IPS-15b (cell line): ENCODE data around the gene ARHGAP26.

Experiments
- H3K27me3 ChIP-seq: one replicate; pipeline ENCODE4 v1.6.1; 2013; ENCODE audit warnings: low read length; ENCODE audit not compliant: control insufficient read depth, insufficient read depth
- H3K36me3 ChIP-seq: one replicate; pipeline ENCODE4 v1.6.1; 2013; ENCODE audit warnings: low read length; ENCODE audit not compliant: control insufficient read depth, insufficient read depth
- H3K4me1 ChIP-seq: one replicate; pipeline ENCODE4 v1.6.1; 2013; ENCODE audit warnings: mild to moderate bottlenecking, low read length; ENCODE audit not compliant: control insufficient read depth, insufficient read depth
- H3K4me3 ChIP-seq: one replicate; pipeline ENCODE4 v1.5.1; 2013; ENCODE audit warnings: low read depth, low read length
- H3K9ac ChIP-seq: one replicate; pipeline ENCODE4 v1.6.1; 2013; ENCODE audit warnings: low read depth, mild to moderate bottlenecking, low read length
- H3K9me3 ChIP-seq: one replicate; pipeline ENCODE4 v1.6.1; 2013; ENCODE audit warnings: mild to moderate bottlenecking, low read length; ENCODE audit not compliant: control insufficient read depth, insufficient read depth

ARHGAP26 gene

GRCh38 chr5:142896325-142897007 is 126.3 kb downstream of the ARHGAP26 start:
- Histone ChIP-seq H3K9me3 (no peaks in the 10 kb centered on the region), H3K27me3 (no peaks in the 10 kb centered on the region), H3K9ac (no peak overlapping the region), H3K4me3 (no peak overlapping the region), H3K36me3 (no peaks in the 10 kb centered on the region), H3K4me1 (peaks cover 17% of the 10 kb centered on the region)

- Histone ChIP-seq H3K27me3 (no peaks in the 10 kb centered on the region), H3K4me1 (peaks cover 17% of the 10 kb centered on the region), H3K9ac (no peak overlapping the region), H3K36me3 (no peaks in the 10 kb centered on the region), H3K9me3 (no peaks in the 10 kb centered on the region), H3K4me3 (no peak overlapping the region)
These were observed 127.2 kb downstream of the ARHGAP26 start for GRCh38 chr5:142897328-142897727.

GRCh38 chr5:142900927-142901326 is 130.8 kb downstream of the ARHGAP26 start:
- no peak overlapping the region for H3K9ac ChIP-seq
- H3K4me1 ChIP-seq, result peaks cover 15% of the 10 kb centered on the region
- H3K9me3 ChIP-seq, result no peaks in the 10 kb centered on the region
- H3K27me3 ChIP-seq, result no peaks in the 10 kb centered on the region
- no peaks in the 10 kb centered on the region for H3K36me3 ChIP-seq
- no peak overlapping the region for H3K4me3 ChIP-seq

GRCh38 chr5:142901476-142902185 is 131.5 kb downstream of the ARHGAP26 start:
- Histone ChIP-seq H3K27me3 (no peaks in the 10 kb centered on the region), H3K36me3 (no peaks in the 10 kb centered on the region), H3K9me3 (no peaks in the 10 kb centered on the region), H3K4me3 (no peak overlapping the region), H3K9ac (no peak overlapping the region), H3K4me1 (peaks cover 8% of the 10 kb centered on the region)

- H3K4me3 ChIP-seq, result no peak overlapping the region
- H3K27me3 ChIP-seq, result no peaks in the 10 kb centered on the region
- no peaks in the 10 kb centered on the region for H3K36me3 ChIP-seq
- H3K9ac ChIP-seq, result no peak overlapping the region
- H3K4me1 ChIP-seq, result peaks cover 2% of the 10 kb centered on the region
- H3K9me3 ChIP-seq, result no peaks in the 10 kb centered on the region
These were observed 132.2 kb downstream of the ARHGAP26 start for GRCh38 chr5:142902186-142902965.

- Histone ChIP-seq H3K4me1 (no peaks in the 10 kb centered on the region), H3K27me3 (no peaks in the 10 kb centered on the region), H3K9me3 (no peaks in the 10 kb centered on the region), H3K4me3 (no peak overlapping the region), H3K9ac (no peak overlapping the region), H3K36me3 (no peaks in the 10 kb centered on the region)
These were observed 134.2 kb downstream of the ARHGAP26 start for GRCh38 chr5:142904416-142904815.

- Histone ChIP-seq H3K4me1 (no peaks in the 10 kb centered on the region), H3K27me3 (no peaks in the 10 kb centered on the region), H3K36me3 (no peaks in the 10 kb centered on the region), H3K4me3 (no peak overlapping the region), H3K9ac (no peak overlapping the region), H3K9me3 (no peaks in the 10 kb centered on the region)
These were observed 135.2 kb downstream of the ARHGAP26 start for GRCh38 chr5:142905348-142905747.

- no peak overlapping the region for H3K4me3 ChIP-seq
- H3K27me3 ChIP-seq, result no peaks in the 10 kb centered on the region
- no peaks in the 10 kb centered on the region for H3K9me3 ChIP-seq
- H3K36me3 ChIP-seq, result no peaks in the 10 kb centered on the region
- H3K9ac ChIP-seq, result no peak overlapping the region
- H3K4me1 ChIP-seq, result no peaks in the 10 kb centered on the region
These were observed 136.9 kb downstream of the ARHGAP26 start for GRCh38 chr5:142906863-142907671.

- Histone ChIP-seq H3K4me3 (no peak overlapping the region), H3K4me1 (no peaks in the 10 kb centered on the region), H3K9me3 (no peaks in the 10 kb centered on the region), H3K36me3 (no peaks in the 10 kb centered on the region), H3K9ac (no peak overlapping the region), H3K27me3 (no peaks in the 10 kb centered on the region)
These were observed 138.5 kb downstream of the ARHGAP26 start for GRCh38 chr5:142908659-142909058.

- H3K36me3 ChIP-seq, result no peaks in the 10 kb centered on the region
- H3K27me3 ChIP-seq, result no peaks in the 10 kb centered on the region
- H3K4me1 ChIP-seq, result no peaks in the 10 kb centered on the region
- no peak overlapping the region for H3K4me3 ChIP-seq
- no peaks in the 10 kb centered on the region for H3K9me3 ChIP-seq
- no peak overlapping the region for H3K9ac ChIP-seq
These were observed 140.0 kb downstream of the ARHGAP26 start for GRCh38 chr5:142910128-142910527.

GRCh38 chr5:142911170-142911569 is 141.0 kb downstream of the ARHGAP26 start:
- no peaks in the 10 kb centered on the region for H3K36me3 ChIP-seq
- no peaks in the 10 kb centered on the region for H3K27me3 ChIP-seq
- H3K4me3 ChIP-seq, result no peak overlapping the region

More at GRCh38 chr5:142911170-142911569, 141.0 kb downstream of the ARHGAP26 start:
- H3K9me3 ChIP-seq, result no peaks in the 10 kb centered on the region
- H3K9ac ChIP-seq, result no peak overlapping the region
- no peaks in the 10 kb centered on the region for H3K4me1 ChIP-seq
